ENCODE data around the gene MRPL58.

GRCh38 chr17:75030161-75030560, 17.7 kb downstream of the MRPL58 start:
- TF ChIP-seq CTCF (IDR thresholded peaks at IDR 0.05) (no peak), POLR2A (IDR thresholded peaks at IDR 0.05) (no peak)

Measured in testis (tissue), 2 donors.